Tibial artery (tissue), 4 donors: ENCODE results near the gene CCR5AS.

ENCODE experiments used
- DNase-seq, 2 donors: peaks; one replicate each; pipeline ENCODE4 v3.0.0-alpha.2; 2019
- H3K27ac ChIP-seq, 2 donors: fragments of 200-600 bp; sonication (generic) in 1 of 2; 1 replicate in 1 of 2; 2 replicates in 1 of 2; pipeline ENCODE4 v1.5.1; 2018 to 2019; ENCODE audit warnings: mild to moderate bottlenecking in 1 of 2
- H3K27me3 ChIP-seq, 2 donors: fragments of 200-600 bp; sonication (generic) in 1 of 2; one replicate each; pipeline versions ENCODE4 v1.5.1 to v1.6.0; 2016 to 2019
- H3K36me3 ChIP-seq, 3 donors: fragments of 200-600 bp; sonication (generic) in 2 of 3; one replicate each; pipeline ENCODE4 v1.5.1; 2016 to 2019; ENCODE audit warnings: mild to moderate bottlenecking in 2 of 3
- H3K4me1 ChIP-seq, 4 donors: fragments of 200-600 bp; sonication (generic) in 2 of 4; 1 replicate in 3 of 4; 2 replicates in 1 of 4; pipeline ENCODE4 v1.5.1; 2016 to 2019
- H3K4me3 ChIP-seq, 2 donors: fragments of 200-600 bp; sonication (generic) in 1 of 2; 1 replicate in 1 of 2; 2 replicates in 1 of 2; pipeline ENCODE4 v1.5.1; 2018 to 2019; ENCODE audit warnings: mild to moderate bottlenecking in 2 of 2
- H3K9me3 ChIP-seq, 3 donors: fragments of 200-600 bp; sonication (generic) in 1 of 3; one replicate each; pipeline ENCODE4 v1.5.1; 2016 to 2019
- CTCF ChIP-seq, 2 experiments: fragments of 200-600 bp in 1 of 2; fragments of 450-650 bp in 1 of 2; IDR thresholded peaks; one replicate each; pipeline ENCODE4 v1.5.1; 2017 to 2019; ENCODE audit warnings: antibody characterized with exemption in 2 of 2, mild to moderate bottlenecking in 1 of 2, moderate library complexity in 1 of 2
- intact Hi-C: fragments of 100-400 bp; cut with DNase I; formaldehyde crosslinking; loops from one replicate; pipeline ENCODE4 v1.15.0; 2023; ENCODE audit warnings: low total_unique reads

Gene CCR5AS

DNA sequence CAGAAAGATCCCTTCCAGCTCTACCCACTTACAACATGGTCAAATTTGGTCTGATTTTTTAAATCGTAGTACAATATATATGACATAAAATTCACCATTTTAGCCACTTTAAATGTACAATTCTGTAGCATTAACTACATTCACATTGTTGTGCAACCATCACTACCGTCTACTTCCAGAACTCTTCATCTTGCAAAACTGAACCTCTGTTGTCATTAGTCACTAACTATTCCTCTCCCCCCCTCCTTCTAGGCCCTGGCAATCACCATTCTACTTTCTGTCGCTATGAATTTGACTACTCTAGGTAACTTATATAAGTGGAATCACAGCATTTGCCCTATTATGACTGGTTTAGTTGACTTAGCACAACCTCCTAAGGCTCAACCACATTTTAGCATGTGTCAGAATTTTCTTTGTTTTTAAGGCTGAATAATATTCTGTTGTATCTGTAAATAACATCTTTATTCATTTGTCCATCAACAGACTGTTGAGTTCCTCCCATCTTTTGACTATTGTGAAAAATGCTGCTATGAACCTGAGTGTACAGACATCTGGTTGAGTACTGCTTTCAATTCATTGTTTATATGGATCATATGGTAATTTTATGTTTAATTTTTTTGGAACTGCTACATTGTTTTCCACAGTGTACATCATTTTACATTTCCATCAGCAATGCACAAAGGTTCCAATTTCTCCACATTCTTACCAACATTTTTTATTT lies 88.5 kb downstream of the CCR5AS start:
- H3K9me3 ChIP-seq: no peaks in the 10 kb centered on the region
- no peak overlapping the region for H3K4me3 ChIP-seq
- H3K36me3 ChIP-seq: no peaks in the 10 kb centered on the region
- no peak for TF ChIP-seq CTCF (IDR thresholded peaks at IDR 0.05)
- DNase-seq: no peak
- H3K27me3 ChIP-seq: no peaks in the 10 kb centered on the region
- no peak overlapping the region for H3K27ac ChIP-seq
- intact Hi-C loops: no loop called here
- H3K4me1 ChIP-seq: no peaks in the 10 kb centered on the region

GRCh38 chr3:46316206-46316605 lies 90.7 kb downstream of the CCR5AS start:
- H3K36me3 ChIP-seq: no peaks in the 10 kb centered on the region
- intact Hi-C loops: no loop called here
- no peak for DNase-seq
- no peaks in the 10 kb centered on the region for H3K9me3 ChIP-seq
- TF ChIP-seq CTCF (IDR thresholded peaks at IDR 0.05): no peak
- H3K27me3 ChIP-seq: peaks cover 0 to 5% of the 10 kb centered on the region in 2 donors
- H3K4me1 ChIP-seq: no peaks in the 10 kb centered on the region
- no peak overlapping the region for H3K4me3 ChIP-seq
- H3K27ac ChIP-seq: no peak overlapping the region

DNA sequence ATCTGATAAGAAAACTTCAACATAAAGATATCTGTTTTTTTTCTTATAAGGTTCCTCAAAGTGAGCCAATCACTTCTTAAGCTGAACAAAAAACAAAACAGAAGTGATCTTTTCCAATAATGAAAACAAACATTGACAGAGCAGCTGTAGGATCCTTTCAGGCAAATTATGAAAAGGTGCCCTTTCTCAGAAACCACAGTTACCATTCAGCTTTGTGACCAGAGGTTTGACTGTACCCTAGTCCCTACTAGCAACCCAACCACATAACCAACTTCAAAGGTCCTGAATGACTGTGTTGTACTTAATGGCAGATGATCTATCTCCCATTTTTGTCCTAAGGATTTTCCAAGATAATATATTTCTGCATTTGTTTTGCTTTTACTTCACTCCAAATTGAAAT lies 92.3 kb downstream of the CCR5AS start:
- H3K36me3 ChIP-seq: no peaks in the 10 kb centered on the region
- intact Hi-C loops: no loop called here
- H3K4me3 ChIP-seq: no peak overlapping the region
- no peak for DNase-seq
- H3K9me3 ChIP-seq: no peaks in the 10 kb centered on the region
- H3K27ac ChIP-seq: no peak overlapping the region
- TF ChIP-seq CTCF (IDR thresholded peaks at IDR 0.05): no peak
- H3K27me3 ChIP-seq: peaks cover 0 to 10% of the 10 kb centered on the region in 2 donors
- H3K4me1 ChIP-seq: no peaks in the 10 kb centered on the region
